HepG2 (cell line): ENCODE data around the gene FYTTD1. TPM values are rescaled to one million over a fixed set of nuclear protein-coding genes. Genes with fewer than 3 reads are reported as not detected.

Experiments used
- ATAC-seq: fragments of 200-7000 bp; cut with Tn5 transposase; 3 replicates; pipeline ENCODE4 v1.9.1; 2020; ENCODE audit warnings: mild to moderate bottlenecking, moderate library complexity
- BruUV-seq: library from RNA; stranded (reverse); fragments of 400-500 nt; replicated peaks from 2 replicates; lab custom pipeline; 2021; lab: Mats Ljungman, UMichigan
- CTCF ChIA-PET: fragments of 300-600 bp; formaldehyde crosslinking; extraction: SDS; loops from one replicate; lab custom pipeline; 2021; ENCODE audit warnings: low total read pairs, inconsistent platforms, low intra/inter-chr PET ratio; lab: Yijun Ruan, JAX
- POLR2A ChIA-PET: fragments of 350-600 bp; sonication (Branson Sonifier 250); formaldehyde crosslinking; loops from one replicate; lab custom pipeline; 2020; ENCODE audit warnings: antibody characterized with exemption, inconsistent platforms; lab: Yijun Ruan, JAX
- DNase-seq: peaks from one replicate; pipeline ENCODE4 v3.0.0-alpha.2; 2015; ENCODE audit warnings: low spot score
- FAIRE-seq: peaks from 3 replicates; lab custom pipeline; 2011; peaks lifted over from hg19 to GRCh38; lab: Jason Lieb, UNC
- H2AFZ ChIP-seq: one replicate; pipeline ENCODE4 v1.6.1; 2011; ENCODE audit warnings: low read length, inconsistent platforms
- H3K27ac ChIP-seq: fragments of 300-600 bp; 3 replicates; pipeline ENCODE4 v1.8.0; 2011; ENCODE audit warnings: mixed run types, mild to moderate bottlenecking, mixed read lengths, low read length, inconsistent platforms; ENCODE audit not compliant: insufficient read depth; ENCODE audit errors: extremely low read length
- H3K27me3 ChIP-seq, 2 experiments: fragments of 200-600 bp in 1 of 2; 2 replicates in 1 of 2; 3 replicates in 1 of 2; pipeline versions ENCODE4 v1.6.0 to v1.8.0; 2011; ENCODE audit warnings: low read length in 2 of 2, mild to moderate bottlenecking in 2 of 2, moderate library complexity in 2 of 2, inconsistent platforms in 1 of 2; ENCODE audit not compliant: insufficient read depth in 2 of 2, control insufficient read depth in 1 of 2
- H3K36me3 ChIP-seq, 2 experiments: fragments of 200-600 bp in 1 of 2; replicated peaks in 1 of 2; 2 replicates in 1 of 2; 3 replicates in 1 of 2; pipeline versions ENCODE4 v1.5.1 to v1.8.0; 2011; ENCODE audit warnings: low read length in 2 of 2, inconsistent platforms in 1 of 2; ENCODE audit not compliant: insufficient read depth in 2 of 2, control insufficient read depth in 1 of 2
- H3K4me1 ChIP-seq: 2 replicates; pipeline ENCODE4 v1.5.1; 2012; ENCODE audit warnings: low read length, inconsistent platforms; ENCODE audit not compliant: insufficient read depth
- H3K4me2 ChIP-seq: 2 replicates; pipeline ENCODE4 v1.6.0; 2011; ENCODE audit warnings: low read depth, low read length, inconsistent platforms
- H3K4me3 ChIP-seq, 3 experiments: fragments of 200-600 bp in 1 of 3; sonication (generic), shearing (Covaris generic) in 1 of 3; replicated peaks in 1 of 3; 2 replicates each; pipeline ENCODE4 v1.5.1; 2011 to 2016; ENCODE audit warnings: low read length in 3 of 3, inconsistent platforms in 2 of 3, low read depth in 2 of 3, mild to moderate bottlenecking in 2 of 3, control low read depth in 1 of 3, mixed read lengths in 1 of 3; ENCODE audit not compliant: insufficient read depth in 1 of 3
- H3K79me2 ChIP-seq: one replicate; pipeline ENCODE4 v1.6.1; 2011; ENCODE audit warnings: low read length, inconsistent platforms; ENCODE audit not compliant: insufficient read depth
- H3K9ac ChIP-seq: 2 replicates; pipeline ENCODE4 v1.6.0; 2011; ENCODE audit warnings: mild to moderate bottlenecking, low read depth, low read length, inconsistent platforms; ENCODE audit not compliant: insufficient read depth
- H3K9me3 ChIP-seq: 2 replicates; pipeline ENCODE4 v1.5.1; 2012; ENCODE audit warnings: mild to moderate bottlenecking, low read length
- H4K20me1 ChIP-seq: 2 replicates; pipeline ENCODE4 v1.6.0; 2011; ENCODE audit warnings: inconsistent platforms, mild to moderate bottlenecking, low read length, moderate library complexity; ENCODE audit not compliant: insufficient read depth
- HCFC1 ChIP-seq: fragments of 150-350 bp; IDR thresholded peaks from 2 replicates; pipeline ENCODE4 v1.6.1; 2014; ENCODE audit warnings: low read depth, low read length
- ISX ChIP-seq: sonication (generic); formaldehyde crosslinking; conservative IDR thresholded peaks from 2 replicates; pipeline ENCODE4 v1.5.0; 2020; ENCODE audit warnings: missing genetic modification reagents
- KDM6A ChIP-seq: IDR thresholded peaks from 2 replicates; pipeline ENCODE4 v1.6.1; 2016; ENCODE audit warnings: low read depth
- MTF2 ChIP-seq: sonication (generic); formaldehyde crosslinking; IDR thresholded peaks from 2 replicates; pipeline ENCODE4 v1.5.0; 2020; ENCODE audit warnings: missing genetic modification reagents, borderline replicate concordance
- SNAI1 ChIP-seq: sonication (generic); formaldehyde crosslinking; IDR thresholded peaks from 2 replicates; pipeline ENCODE4 v1.5.0; 2020; ENCODE audit warnings: mild to moderate bottlenecking, missing genetic modification reagents, borderline replicate concordance
- SP4 ChIP-seq: sonication (generic); formaldehyde crosslinking; IDR thresholded peaks from 2 replicates; pipeline ENCODE4 v1.8.1; 2023; ENCODE audit warnings: mild to moderate bottlenecking, missing genetic modification reagents
- SRSF9 ChIP-seq: fragments of 200-400 bp; formaldehyde crosslinking; IDR thresholded peaks from 2 replicates; pipeline ENCODE4 v1.6.1; 2018; ENCODE audit warnings: borderline replicate concordance, mild to moderate bottlenecking, low read depth, low read length; ENCODE audit not compliant: insufficient read depth, poor library complexity, severe bottlenecking
- TCF7 ChIP-seq: sonication (generic); IDR thresholded peaks from 2 replicates; pipeline ENCODE4 v1.6.1; 2016; ENCODE audit warnings: antibody characterized with exemption, low read depth
- ZNF337 ChIP-seq: sonication (generic); formaldehyde crosslinking; IDR thresholded peaks from 2 replicates; pipeline ENCODE4 v1.5.1; 2020; ENCODE audit warnings: missing genetic modification reagents, low read depth, mild to moderate bottlenecking, borderline replicate concordance
- ZNF468 ChIP-seq: sonication (generic); formaldehyde crosslinking; IDR thresholded peaks from 2 replicates; pipeline ENCODE4 v1.8.0; 2022; ENCODE audit warnings: mild to moderate bottlenecking, moderate library complexity, missing genetic modification reagents
- WGBS: methylation state at CpG from one replicate; pipeline ENCODE4 v1.1.6; 2017; ENCODE audit warnings: low lambda C conversion rate; 5-methylcytosine and 5-hydroxymethylcytosine counted together
- in situ Hi-C: cut with HindIII; loops from 2 replicates; pipeline ENCODE4 v1.10.0; 2017; ENCODE audit warnings: low pct_unique_long_range_greater_than_20kb; ENCODE audit not compliant: extremely low pct_ligation_motif_present
- intact Hi-C: fragments of 100-400 bp; cut with micrococcal nuclease; formaldehyde crosslinking; loops from one replicate; pipeline ENCODE4 v1.10.0; 2022; ENCODE audit not compliant: unreplicated experiment
- polyA plus RNA-seq, 8 experiments: library from polyadenylated mRNA; depleted of rRNA in 3 of 8; stranded (reverse) in 7 of 8; unstranded in 1 of 8; fragments of >200 nt; fragmentation: Illumina TruSeq in 4 of 8; extraction: Trizol in 4 of 8; gene quantifications; 2 replicates each; pipeline versions ENCODE4 v1.2.1 to v1.2.3, GENCODE V29; 2011 to 2016; ENCODE audit warnings: low read depth in 4 of 8, missing spikeins in 1 of 8, mixed read lengths in 1 of 8; ENCODE audit not compliant: insufficient read depth in 1 of 8
- total RNA-seq, 5 experiments: library from RNA; depleted of rRNA; stranded (reverse); fragments of >200 nt; fragmentation: Illumina TruSeq; extraction: Trizol; gene quantifications; 2 replicates each; pipeline ENCODE4 v1.2.3, GENCODE V29; 2016; ENCODE audit warnings: low read depth in 1 of 5
- TF ChIP-seq, protein P1 (sequence below): sonication (generic); formaldehyde crosslinking; IDR thresholded peaks from 2 replicates; pipeline ENCODE4 v1.8.1; 2023; ENCODE audit warnings: mild to moderate bottlenecking, inconsistent platforms, moderate library complexity, missing genetic modification reagents, borderline replicate concordance
- TF ChIP-seq, protein P2 (sequence below): IDR thresholded peaks from 2 replicates; pipeline ENCODE4 v1.6.1; 2016; ENCODE audit warnings: missing compliant biosample characterization, missing genetic modification reagents, borderline replicate concordance

FYTTD1 gene
- total and polyA plus RNA-seq, 2 of the 13 experiments (the other 11 are each of a cell fraction or from before 2014, with no cell fraction given), result 6.5 to 28.8 TPM

DNA sequence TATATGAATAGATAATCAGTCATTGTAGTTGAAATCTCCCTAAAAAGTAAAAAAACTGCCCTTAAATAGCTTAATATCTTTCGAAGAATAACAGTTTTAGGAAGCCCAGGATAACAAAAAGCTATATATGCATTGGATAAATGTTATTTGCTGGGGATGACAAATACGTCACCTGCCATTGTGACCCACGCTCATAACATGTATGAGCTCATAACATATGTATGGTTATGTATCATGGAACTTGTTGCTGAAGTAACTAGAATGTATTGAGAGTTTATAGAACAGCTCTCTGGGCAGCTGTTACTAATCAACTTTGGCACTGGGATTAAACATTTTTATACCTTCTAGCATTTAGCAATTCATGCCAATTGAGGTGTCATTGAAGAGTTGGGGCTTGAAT, 39.6 kb downstream of the FYTTD1 start:
- POLR2A ChIA-PET, result no interaction called here
- WGBS, result 93% methylated on average over 3 of the region's 3 CpGs
- CTCF ChIA-PET, result no interaction called here

DNA sequence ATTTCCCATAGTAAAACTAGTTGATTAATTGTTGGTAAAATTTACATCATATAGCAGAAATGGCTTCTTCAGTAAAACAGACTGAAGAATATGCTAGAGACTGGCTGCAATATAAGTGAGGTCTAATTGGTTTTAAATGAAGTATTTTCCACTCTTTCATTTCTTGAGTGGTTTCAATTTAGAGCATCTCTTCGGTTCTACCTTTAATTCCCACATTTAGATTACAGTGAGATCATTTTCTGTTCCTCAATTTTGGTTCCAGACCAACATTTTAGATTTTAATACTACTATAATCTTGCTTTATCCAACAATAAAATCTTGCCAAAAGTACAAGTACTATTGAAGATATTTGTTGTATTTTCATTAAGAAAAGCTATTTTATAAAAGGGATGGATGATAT, 40.4 kb downstream of the FYTTD1 start:
- DNase-seq, result no peak
- no peak for FAIRE-seq
- ChIA-PET CTCF (no interaction called here), POLR2A (no interaction called here)
- no peak overlapping the region for H3K27ac ChIP-seq
- WGBS, result 91% methylated on average over 1 of the region's 1 CpG
- no peak overlapping the region for H3K4me2 ChIP-seq
- no peaks in the 10 kb centered on the region for H3K9me3 ChIP-seq
- no peaks in the 10 kb centered on the region; a peak in 1 of 5 replicates for H3K27me3 ChIP-seq
- no peaks in the 10 kb centered on the region for H3K36me3 ChIP-seq
- intact Hi-C loops, result loop anchor here (5.0 kb wide), 1 partner anchor 38 kb away; no protein-coding TSS in a partner anchor
- H3K4me1 ChIP-seq, result peaks cover 39% of the 10 kb centered on the region
- ATAC-seq, result no peak
- in situ Hi-C loops, result no loop called here
- peaks cover 8% of the 10 kb centered on the region; the same call in 1 of the 2 replicates for H4K20me1 ChIP-seq
- BruUV-seq, result no TSS peak
- H2AFZ ChIP-seq, result no peak overlapping the region
- H3K4me3 ChIP-seq, result no peak overlapping the region
- H3K79me2 ChIP-seq, result peaks cover 36% of the 10 kb centered on the region
- H3K9ac ChIP-seq, result no peak overlapping the region
- TF ChIP-seq, protein P1, sequence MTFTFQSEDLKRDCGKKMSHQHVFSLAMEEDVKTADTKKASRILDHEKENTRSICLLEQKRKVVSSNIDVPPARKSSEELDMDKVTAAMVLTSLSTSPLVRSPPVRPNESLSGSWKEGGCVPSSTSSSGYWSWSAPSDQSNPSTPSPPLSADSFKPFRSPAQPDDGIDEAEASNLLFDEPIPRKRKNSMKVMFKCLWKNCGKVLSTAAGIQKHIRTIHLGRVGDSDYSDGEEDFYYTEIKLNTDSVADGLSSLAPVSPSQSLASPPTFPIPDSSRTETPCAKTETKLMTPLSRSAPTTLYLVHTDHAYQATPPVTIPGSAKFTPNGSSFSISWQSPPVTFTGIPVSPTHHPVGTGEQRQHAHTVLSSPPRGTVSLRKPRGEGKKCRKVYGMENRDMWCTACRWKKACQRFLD (CRISPR knock-in tag), result no peak
- no peak for TF ChIP-seq ISX (CRISPR knock-in tag)
- TF ChIP-seq SP4 (CRISPR knock-in tag), result no peak
- no peak for TF ChIP-seq ZNF468 (CRISPR knock-in tag)
- no peak for TF ChIP-seq HCFC1
- TF ChIP-seq SRSF9, result no peak
- TF ChIP-seq SNAI1 (CRISPR knock-in tag), result no peak
- TF ChIP-seq TCF7, result no peak
- no peak for TF ChIP-seq MTF2 (CRISPR knock-in tag)
- TF ChIP-seq, protein P2, sequence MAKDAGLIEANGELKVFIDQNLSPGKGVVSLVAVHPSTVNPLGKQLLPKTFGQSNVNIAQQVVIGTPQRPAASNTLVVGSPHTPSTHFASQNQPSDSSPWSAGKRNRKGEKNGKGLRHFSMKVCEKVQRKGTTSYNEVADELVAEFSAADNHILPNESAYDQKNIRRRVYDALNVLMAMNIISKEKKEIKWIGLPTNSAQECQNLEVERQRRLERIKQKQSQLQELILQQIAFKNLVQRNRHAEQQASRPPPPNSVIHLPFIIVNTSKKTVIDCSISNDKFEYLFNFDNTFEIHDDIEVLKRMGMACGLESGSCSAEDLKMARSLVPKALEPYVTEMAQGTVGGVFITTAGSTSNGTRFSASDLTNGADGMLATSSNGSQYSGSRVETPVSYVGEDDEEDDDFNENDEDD (CRISPR knock-in tag), result no peak
- TF ChIP-seq ZNF337, result no peak

More for the DNA sequence above, 39.6 kb downstream of the FYTTD1 start:
- H3K27ac ChIP-seq, result no peak overlapping the region
- H3K9me3 ChIP-seq, result no peaks in the 10 kb centered on the region
- no peaks in the 10 kb centered on the region; a peak in 1 of 5 replicates for H3K27me3 ChIP-seq
- H3K4me3 ChIP-seq, result no peak overlapping the region
- H3K36me3 ChIP-seq, result no peaks in the 10 kb centered on the region
- H3K4me1 ChIP-seq, result peaks cover 32% of the 10 kb centered on the region
- H3K4me2 ChIP-seq, result no peak overlapping the region
- H3K79me2 ChIP-seq, result peaks cover 30% of the 10 kb centered on the region
- no TSS peak for BruUV-seq
- H4K20me1 ChIP-seq, result peaks cover 5% of the 10 kb centered on the region; the same call in 1 of the 2 replicates
- in situ Hi-C loops, result no loop called here
- H3K9ac ChIP-seq, result no peak overlapping the region
- FAIRE-seq (no peak), ATAC-seq (no peak), DNase-seq (no peak)
- intact Hi-C loops, result no loop called here
- H2AFZ ChIP-seq, result no peak overlapping the region
- no peak for TF ChIP-seq KDM6A (CRISPR knock-in tag)
- TF ChIP-seq, all 625 proteins: peak for 0
